GM18858 (cell line): ENCODE measurements around the gene FAM13A.
"Not testable (repeated sequence)": the region's sequence is repeated elsewhere in the genome, so short reads cannot be mapped to it uniquely, and the experiment has no call there.

Experiments
- ATAC-seq: cut with Tn5 transposase; IDR thresholded peaks from one replicate; pipeline ENCODE4 v1.9.1; 2021; ENCODE audit not compliant: unreplicated experiment

FAM13A gene

GRCh38 chr4:89044147-89044900 is 12.7 kb downstream of the FAM13A start:
- ATAC-seq: no peak

GRCh38 chr4:89042055-89042454 is 14.9 kb downstream of the FAM13A start:
- ATAC-seq: no peak

- no peak for ATAC-seq
These were observed 17.2 kb downstream of the FAM13A start for GRCh38 chr4:89039730-89040338.

GRCh38 chr4:89036535-89036934 is 20.4 kb downstream of the FAM13A start:
- ATAC-seq: no peak

GRCh38 chr4:89031272-89031671 is 25.7 kb downstream of the FAM13A start:
- no peak for ATAC-seq

- ATAC-seq: no peak
These were observed 27.4 kb downstream of the FAM13A start for GRCh38 chr4:89029591-89029990.

GRCh38 chr4:89026542-89026941 is 30.4 kb downstream of the FAM13A start:
- no peak for ATAC-seq

- peak; percentile 99 for ATAC-seq
These were observed 32.8 kb downstream of the FAM13A start for GRCh38 chr4:89024051-89024675.

GRCh38 chr4:89023140-89023539 is 33.8 kb downstream of the FAM13A start:
- no peak for ATAC-seq

- no peak for ATAC-seq
These were observed 34.4 kb downstream of the FAM13A start for GRCh38 chr4:89022426-89023128.

- no peak for ATAC-seq
These were observed 35.3 kb downstream of the FAM13A start for GRCh38 chr4:89021684-89022083.

- no peak for ATAC-seq
These were observed 35.9 kb downstream of the FAM13A start for GRCh38 chr4:89021062-89021461.

- ATAC-seq: not testable (repeated sequence)
These were observed 42.1 kb downstream of the FAM13A start for GRCh38 chr4:89014897-89015296.

- ATAC-seq: no peak
These were observed 47.1 kb downstream of the FAM13A start for GRCh38 chr4:89009761-89010369.

GRCh38 chr4:89009115-89009514 is 47.9 kb downstream of the FAM13A start:
- ATAC-seq: peak; percentile 88

GRCh38 chr4:89008166-89008565 is 48.8 kb downstream of the FAM13A start:
- no peak for ATAC-seq

- ATAC-seq: no peak
These were observed 49.5 kb downstream of the FAM13A start for GRCh38 chr4:89007338-89007939.

GRCh38 chr4:89006307-89006706 is 50.7 kb downstream of the FAM13A start:
- no peak for ATAC-seq

- ATAC-seq: not testable (repeated sequence)
These were observed 51.9 kb downstream of the FAM13A start for GRCh38 chr4:89005066-89005465.

GRCh38 chr4:89001647-89002445 is 55.1 kb downstream of the FAM13A start:
- ATAC-seq: no peak
